GOT3 (cell line): Measurements from ENCODE around the gene SH3BP5L.
A peak's percentile ranks its signal among the peaks of the same experiment; 100 is the strongest.

Experiments used
- DNase-seq: peaks from one replicate; lab custom pipeline; 2025; ENCODE audit warnings: mixed read lengths; lab: John Stamatoyannopoulos, UW

The SH3BP5L gene

DNA sequence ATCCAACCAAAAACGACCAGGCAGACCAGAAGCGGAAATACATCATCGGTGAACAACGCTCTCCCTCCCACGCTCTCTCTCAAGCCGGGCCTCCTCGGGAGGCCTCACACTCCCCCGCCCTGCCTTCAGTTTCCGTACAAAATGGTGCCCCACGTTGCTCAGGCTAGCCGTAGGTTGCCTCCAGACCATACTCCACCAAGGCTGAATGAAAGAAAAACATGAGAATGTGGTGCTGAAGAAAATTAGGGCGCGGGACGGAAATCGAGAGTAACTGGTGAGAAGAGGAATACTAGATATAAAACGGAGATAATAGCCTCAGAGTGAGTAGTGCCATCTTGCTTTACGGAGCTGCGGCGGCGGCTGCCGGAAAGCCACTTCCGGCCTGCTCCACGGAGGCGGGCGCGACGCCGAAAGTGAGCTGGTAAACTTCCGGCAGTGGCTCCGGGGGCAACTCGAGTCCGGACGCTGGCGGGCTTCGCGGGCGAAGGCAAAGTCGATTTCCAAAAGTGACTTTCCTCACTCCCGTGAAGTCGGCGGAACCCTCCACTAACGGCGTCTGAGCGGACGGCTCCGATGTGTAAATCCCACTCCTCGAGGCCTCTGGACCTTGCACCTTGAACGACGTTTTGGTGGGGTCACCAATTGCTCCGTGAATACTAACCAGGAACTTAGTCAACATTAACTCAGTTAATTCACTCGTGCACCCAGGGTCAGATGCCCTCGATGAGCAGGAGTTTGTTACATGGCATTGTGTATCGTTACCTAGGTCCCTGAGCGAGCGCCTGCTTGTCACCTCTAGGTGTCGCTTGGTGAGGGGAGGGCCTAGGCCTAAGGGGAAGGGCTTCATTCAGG, at the start of gene SH3BP5L:
Gene SH3BP5L (minus strand): TSS at position 7 of the 852 bp plus-strand sequence. CDS start 980 bp downstream, outside the sequence.
- peak; percentile 89 for DNase-seq

DNA sequence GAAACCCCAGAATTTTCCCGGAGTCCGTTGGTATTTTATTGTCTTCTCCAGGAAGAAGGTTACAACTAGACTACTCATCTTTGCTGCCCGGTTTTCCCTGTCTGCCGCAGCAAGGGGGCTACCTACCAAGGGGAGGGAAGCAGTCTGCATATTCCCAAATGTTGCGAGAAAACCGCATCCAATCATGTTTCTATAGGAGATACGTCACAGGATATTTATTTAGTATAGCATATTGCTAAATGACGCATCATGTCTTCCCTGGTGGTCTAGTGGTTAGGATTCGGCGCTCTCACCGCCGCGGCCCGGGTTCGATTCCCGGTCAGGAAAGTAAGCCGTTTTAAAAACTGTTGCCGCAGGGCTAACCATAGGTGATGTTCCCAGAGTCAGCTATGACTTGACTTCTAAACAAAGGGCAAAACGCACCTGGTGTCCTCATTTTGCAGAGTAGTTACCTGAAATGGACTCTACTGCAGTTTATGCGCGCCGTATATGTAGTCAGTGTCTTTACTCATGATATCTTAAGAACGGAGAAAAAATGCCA, 48.3 kb upstream of the SH3BP5L start:
- DNase-seq: peak; percentile 88

DNA sequence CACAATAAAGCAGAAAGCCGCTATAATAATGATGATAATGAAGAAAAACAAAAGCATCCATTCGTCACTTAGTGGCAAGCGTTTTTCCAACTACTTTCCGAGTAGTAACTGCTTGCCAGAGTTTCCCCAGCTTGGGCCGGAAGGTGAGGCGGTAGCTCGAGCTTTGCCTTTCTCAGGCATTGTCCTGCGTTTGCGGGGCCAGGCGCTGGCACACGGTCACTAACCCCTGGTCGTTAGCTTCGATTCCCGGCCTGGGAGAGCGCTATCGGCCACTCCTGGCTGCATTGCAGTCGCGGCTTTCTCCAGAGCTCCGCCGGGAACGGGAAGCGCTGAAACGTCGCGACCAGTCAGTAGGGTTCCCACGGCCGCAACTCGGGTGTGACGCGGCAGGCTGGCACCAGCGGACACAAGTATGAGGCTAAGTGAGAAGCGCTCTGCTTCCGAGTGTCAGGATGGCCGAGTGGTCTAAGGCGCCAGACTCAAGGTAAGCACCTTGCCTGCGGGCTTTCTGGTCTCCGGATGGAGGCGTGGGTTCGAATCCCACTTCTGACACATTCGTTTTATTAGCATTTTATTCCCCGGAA, 47.8 kb upstream of the SH3BP5L start:
- peak; percentile 98 for DNase-seq

DNA sequence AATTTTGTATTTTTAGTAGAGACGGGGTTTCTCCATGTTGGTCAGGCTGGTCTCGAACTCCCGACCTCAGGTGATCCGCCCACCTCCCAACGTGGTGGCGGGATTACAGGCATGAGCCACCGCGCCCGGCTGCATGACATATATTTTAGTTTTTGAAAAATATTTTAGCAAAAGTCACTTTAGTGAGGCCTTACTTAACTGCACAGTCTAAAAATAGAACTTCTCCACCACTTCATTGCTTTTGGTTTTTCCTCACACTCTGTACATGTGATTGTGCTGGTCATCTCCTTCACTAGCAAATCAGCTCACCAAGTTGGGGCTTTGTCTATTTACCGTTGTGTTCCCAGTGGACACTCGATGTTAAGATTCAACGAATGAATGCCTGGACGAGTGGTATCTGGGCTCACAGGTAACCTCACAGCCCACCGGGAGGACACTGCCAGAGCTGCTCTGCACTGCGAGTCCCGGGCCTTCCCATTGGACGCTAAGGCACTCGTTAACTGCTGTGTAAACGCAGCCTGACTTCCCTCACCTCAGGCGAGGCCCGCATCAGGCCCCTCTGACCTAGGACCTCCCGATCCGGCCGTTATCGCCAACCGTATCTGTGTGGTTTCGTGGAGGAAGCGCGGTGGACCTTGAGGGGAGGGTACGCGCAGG, 47.2 kb upstream of the SH3BP5L start:
- peak; percentile 64 for DNase-seq

GRCh38 chr1:248871837-248872401, 46.2 kb upstream of the SH3BP5L start:
- DNase-seq: no peak

GRCh38 chr1:248862998-248863881, 37.5 kb upstream of the SH3BP5L start:
- no peak for DNase-seq

DNA sequence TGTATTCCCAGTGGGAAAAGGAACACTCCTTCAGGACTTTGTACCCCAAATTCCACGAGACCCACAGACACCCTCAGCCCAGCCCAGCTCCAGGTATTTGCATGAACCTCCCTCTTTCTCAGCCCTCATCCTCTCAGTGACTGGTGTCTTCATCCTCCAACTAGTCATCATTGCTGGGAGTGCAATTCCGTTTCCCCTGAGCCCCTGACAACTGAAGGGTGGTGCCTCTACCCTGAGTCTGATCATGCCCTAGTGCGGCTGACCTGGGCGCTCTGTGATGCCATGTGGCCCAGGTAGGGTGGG, 36.9 kb upstream of the SH3BP5L start:
- no peak for DNase-seq

- no peak for DNase-seq
These were observed 35.9 kb upstream of the SH3BP5L start for GRCh38 chr1:248861616-248862015.

- no peak for DNase-seq
These were observed 34.3 kb upstream of the SH3BP5L start for GRCh38 chr1:248860007-248860406.

DNA sequence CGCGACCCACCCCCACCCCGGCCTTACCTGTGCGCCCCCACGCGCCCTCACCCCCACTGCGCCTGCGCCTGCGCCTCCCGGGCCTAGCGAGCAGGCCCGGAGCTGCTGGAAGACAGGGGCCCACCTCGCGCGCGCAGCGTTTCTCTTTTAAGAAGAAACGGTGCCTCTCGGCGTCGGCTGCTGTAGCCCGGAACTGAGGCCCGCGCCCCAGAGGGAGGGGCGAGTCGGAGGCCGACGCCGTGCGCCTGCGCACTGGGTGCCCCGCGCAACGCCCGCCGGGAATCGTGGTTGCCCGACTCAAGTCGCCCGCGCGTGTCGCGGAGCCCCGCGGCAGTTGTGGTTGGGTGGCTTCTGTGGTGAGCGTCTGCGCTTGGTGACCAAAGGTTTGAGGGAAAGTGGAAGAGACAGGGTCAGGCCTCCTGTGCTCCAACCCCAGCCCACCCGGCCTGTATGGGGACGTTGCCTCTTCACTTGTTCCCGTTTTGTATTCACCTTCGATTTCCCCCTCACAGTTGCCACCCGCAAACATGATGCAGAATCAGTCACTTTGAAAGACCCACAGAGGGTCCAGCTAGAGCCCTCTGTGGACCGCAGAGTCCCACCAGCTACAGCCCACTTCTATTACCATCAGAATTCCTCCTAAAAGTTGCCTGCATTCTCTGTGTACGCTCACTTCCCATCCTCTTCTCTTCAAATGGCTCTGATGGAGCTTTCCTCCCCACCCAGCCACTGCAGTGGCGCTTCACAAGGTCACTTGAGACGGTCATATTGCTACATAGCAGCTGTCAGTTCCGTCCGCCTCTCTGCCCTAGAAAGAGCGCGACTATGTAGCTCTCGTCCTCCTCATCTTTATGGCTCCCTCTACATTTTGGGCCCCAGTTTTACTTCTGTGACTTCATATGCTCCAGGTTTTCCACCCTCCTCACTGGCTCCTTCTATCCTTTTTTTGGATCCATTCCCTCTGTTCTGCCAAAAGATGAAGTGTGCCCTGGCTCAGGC, 33.5 kb upstream of the SH3BP5L start, which contains the start of gene ZNF692:
Gene ZNF692 (minus strand): TSS at position 195 of the 999 bp plus-strand sequence. CDS start 776 bp downstream, outside the sequence.
- peak; percentile 92 for DNase-seq

GRCh38 chr1:248858096-248858890, 32.6 kb upstream of the SH3BP5L start:
- DNase-seq: no peak

- no peak for DNase-seq
These were observed 32.0 kb upstream of the SH3BP5L start for GRCh38 chr1:248857749-248858095.

DNA sequence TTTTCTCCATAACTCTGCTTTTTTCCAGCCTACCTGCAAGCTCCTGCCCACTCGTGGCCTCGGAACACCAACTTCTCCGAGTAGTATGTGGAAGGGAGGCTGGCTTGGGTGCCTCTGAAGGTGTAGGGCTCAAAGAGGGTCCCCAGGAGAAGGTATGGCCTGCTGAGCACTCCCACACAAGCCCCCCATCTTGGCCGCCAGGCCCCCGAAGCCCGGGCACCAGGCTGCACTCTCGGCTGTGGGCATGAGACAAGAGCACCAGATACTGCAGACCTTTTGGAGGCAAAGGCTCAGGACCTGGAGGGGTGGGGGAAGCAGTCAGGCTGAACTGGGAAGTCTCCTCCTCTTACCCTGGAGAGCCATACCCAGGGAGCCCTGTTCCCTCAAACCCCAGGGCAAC, 31.5 kb upstream of the SH3BP5L start:
- DNase-seq: no peak

DNA sequence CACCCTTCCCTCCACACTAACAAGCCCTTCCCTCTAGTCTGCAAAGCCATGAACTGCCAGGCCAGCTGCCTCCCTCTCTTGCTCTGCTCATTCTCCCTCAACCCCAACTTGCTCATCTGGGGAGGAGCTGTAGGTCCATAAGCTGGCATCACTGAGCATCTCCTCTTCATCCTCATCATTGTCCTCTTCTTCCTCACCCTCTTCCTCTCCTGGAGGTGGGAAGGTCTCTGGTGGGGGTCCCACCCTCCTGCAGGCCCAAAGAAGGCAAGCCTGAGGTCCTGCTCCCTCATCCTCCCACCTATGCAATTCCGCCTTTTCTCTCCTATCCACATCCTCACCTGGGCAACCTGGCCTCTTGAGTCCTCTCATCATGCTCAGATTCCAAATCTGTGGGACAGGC, 30.5 kb upstream of the SH3BP5L start:
- no peak for DNase-seq

DNA sequence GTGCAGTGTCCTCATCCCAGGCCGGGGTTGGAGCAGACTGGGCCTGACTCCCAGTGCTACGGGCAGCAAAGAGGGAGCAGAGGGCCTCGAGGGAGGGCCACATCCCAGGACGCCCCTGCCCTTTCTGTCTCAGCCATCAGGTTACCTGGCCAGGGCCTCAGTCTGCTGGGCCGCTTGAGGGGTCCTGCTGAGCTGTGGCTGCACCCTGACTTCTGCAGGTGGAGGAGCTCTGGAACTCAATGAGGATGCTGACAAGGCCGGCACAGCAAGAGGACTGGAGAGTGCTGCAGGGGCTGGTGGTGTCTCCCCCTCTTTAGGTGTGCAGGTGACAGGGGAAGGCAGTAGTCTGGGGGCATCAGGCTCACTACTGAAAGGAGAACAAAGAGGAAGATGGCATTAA, 29.9 kb upstream of the SH3BP5L start:
- DNase-seq: no peak

GRCh38 chr1:248853663-248854375, 28.1 kb upstream of the SH3BP5L start:
- no peak for DNase-seq

GRCh38 chr1:248852481-248853405, 27.0 kb upstream of the SH3BP5L start:
- no peak for DNase-seq

- no peak for DNase-seq
These were observed 25.7 kb upstream of the SH3BP5L start for GRCh38 chr1:248851390-248851789.
